Cardiac muscle cell (in vitro differentiated cells and primary cell): ENCODE results near the gene HLA-DQA1. TPM values are rescaled to one million over a fixed set of nuclear protein-coding genes. Genes with fewer than 3 reads are reported as not detected.

Experiments
- DNase-seq, 2 donors: peaks; one replicate each; pipeline versions ENCODE4 v3.0.0 to v3.0.0-alpha.2; 2010 to 2017; ENCODE audit warnings: low read depth in 1 of 2, low spot score in 1 of 2
- H3K27ac ChIP-seq: fragments of 200-600 bp; sonication (generic); 2 replicates; pipeline ENCODE4 v1.5.1; 2016
- H3K27me3 ChIP-seq: fragments of 200-600 bp; sonication (generic); 2 replicates; pipeline ENCODE4 v1.6.0; 2016; ENCODE audit warnings: control low read depth
- H3K36me3 ChIP-seq: fragments of 200-600 bp; sonication (generic); 2 replicates; pipeline ENCODE4 v1.5.1; 2016; ENCODE audit warnings: control low read depth
- H3K4me1 ChIP-seq: fragments of 200-600 bp; sonication (generic); 2 replicates; pipeline ENCODE4 v1.8.1; 2017; ENCODE audit warnings: low read depth, mild to moderate bottlenecking, mixed run types
- H3K4me3 ChIP-seq: fragments of 200-600 bp; sonication (generic); 2 replicates; pipeline ENCODE4 v1.5.1; 2016; ENCODE audit warnings: mild to moderate bottlenecking
- H3K9me3 ChIP-seq: fragments of 200-600 bp; sonication (generic); 2 replicates; pipeline ENCODE4 v1.5.1; 2017; ENCODE audit warnings: low read depth, mild to moderate bottlenecking, control low read depth
- CTCF ChIP-seq: IDR thresholded peaks from 2 replicates; pipeline ENCODE4 v1.5.1; 2012; ENCODE audit warnings: low read depth, mild to moderate bottlenecking, low read length
- polyA plus RNA-seq: library from polyadenylated mRNA; unstranded; fragments of >200 nt; fragmentation: Nextera tagmentation; extraction: Ambion mirVana; gene quantifications from 2 replicates; pipeline ENCODE4 v1.2.1, GENCODE V29; 2016
- total RNA-seq: library from RNA; depleted of rRNA; stranded (reverse); fragments of >200 nt; gene quantifications from 2 replicates; pipeline ENCODE4 v1.2.3, GENCODE V29; 2016

The HLA-DQA1 gene
- total and polyA plus RNA-seq, 2 experiments from 2014 or later = not detected

DNA sequence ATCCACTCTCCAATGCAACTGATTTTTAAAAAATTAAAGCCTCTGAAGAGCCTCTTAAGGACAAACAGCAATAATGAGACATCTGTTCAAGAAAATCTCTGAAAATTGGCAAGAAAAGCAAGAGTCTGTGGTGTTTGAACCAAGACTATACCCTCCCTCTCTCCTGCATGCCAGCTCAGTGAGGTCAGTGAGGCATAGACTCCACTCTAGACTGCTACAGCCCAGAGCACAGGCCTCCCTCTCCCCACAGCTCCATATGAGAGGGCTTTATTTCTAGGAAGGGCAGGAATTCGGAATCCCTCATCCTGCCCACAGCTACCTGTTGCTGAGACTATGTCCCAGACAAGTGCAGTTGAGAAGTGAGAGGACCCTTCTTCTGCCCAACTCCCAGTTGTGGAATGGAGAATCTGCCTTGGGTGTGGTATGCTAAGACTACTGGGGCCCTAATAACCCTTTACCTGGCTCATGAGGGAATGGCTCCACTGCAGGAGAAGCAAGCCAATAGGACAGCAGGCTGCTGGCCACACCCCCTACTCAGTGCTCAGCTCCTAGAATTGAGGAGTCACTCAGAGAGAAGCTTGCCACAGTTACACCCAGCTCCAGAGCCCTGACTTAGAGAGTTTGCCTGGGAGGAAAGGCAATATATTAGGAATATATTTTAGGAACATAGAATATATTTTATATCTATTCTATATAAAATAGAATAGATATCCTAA is 22.7 kb upstream of the HLA-DQA1 start:
- Histone ChIP-seq H3K27ac (no peak overlapping the region), H3K4me1 (no peaks in the 10 kb centered on the region), H3K9me3 (no peaks in the 10 kb centered on the region), H3K36me3 (no peaks in the 10 kb centered on the region), H3K4me3 (no peak overlapping the region), H3K27me3 (no peaks in the 10 kb centered on the region)
- TF ChIP-seq CTCF = no peak
- DNase-seq = no peak

GRCh38 chr6:32615885-32616532 is 21.2 kb upstream of the HLA-DQA1 start:
- no peak for TF ChIP-seq CTCF
- Histone ChIP-seq H3K9me3 (no peaks in the 10 kb centered on the region), H3K27ac (no peak overlapping the region), H3K27me3 (no peaks in the 10 kb centered on the region), H3K4me1 (no peaks in the 10 kb centered on the region), H3K4me3 (no peak overlapping the region), H3K36me3 (no peaks in the 10 kb centered on the region)
- no peak for DNase-seq

DNA sequence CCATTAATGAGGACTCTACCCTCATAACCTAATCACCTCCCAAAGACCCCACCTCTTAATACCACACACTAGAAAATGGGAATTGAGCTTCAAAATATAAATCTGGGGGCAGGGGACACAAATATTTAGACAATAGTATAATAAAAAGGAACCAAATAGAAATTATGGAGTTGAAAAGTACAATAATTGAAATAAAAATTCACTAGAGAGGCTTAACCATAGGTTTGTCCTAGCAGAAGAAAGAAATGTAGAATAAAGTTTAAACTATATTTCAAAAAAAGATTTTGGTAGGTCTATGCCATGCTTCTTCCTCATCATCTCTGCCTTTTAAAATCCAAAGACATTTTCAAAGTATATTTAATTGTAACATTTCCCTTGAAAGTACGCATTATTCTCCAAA is 19.5 kb upstream of the HLA-DQA1 start:
- no peak overlapping the region for H3K27ac ChIP-seq
- no peak for TF ChIP-seq CTCF
- H3K4me1 ChIP-seq = no peaks in the 10 kb centered on the region
- no peak for DNase-seq
- H3K4me3 ChIP-seq = no peak overlapping the region
- no peaks in the 10 kb centered on the region for H3K36me3 ChIP-seq
- no peaks in the 10 kb centered on the region for H3K27me3 ChIP-seq
- H3K9me3 ChIP-seq = no peaks in the 10 kb centered on the region

GRCh38 chr6:32621372-32621771 is 15.8 kb upstream of the HLA-DQA1 start:
- no peaks in the 10 kb centered on the region for H3K36me3 ChIP-seq
- H3K9me3 ChIP-seq = no peaks in the 10 kb centered on the region
- H3K27ac ChIP-seq = no peak overlapping the region
- DNase-seq = no peak
- no peak overlapping the region for H3K4me3 ChIP-seq
- TF ChIP-seq CTCF = no peak
- no peaks in the 10 kb centered on the region for H3K4me1 ChIP-seq
- H3K27me3 ChIP-seq = no peaks in the 10 kb centered on the region

DNA sequence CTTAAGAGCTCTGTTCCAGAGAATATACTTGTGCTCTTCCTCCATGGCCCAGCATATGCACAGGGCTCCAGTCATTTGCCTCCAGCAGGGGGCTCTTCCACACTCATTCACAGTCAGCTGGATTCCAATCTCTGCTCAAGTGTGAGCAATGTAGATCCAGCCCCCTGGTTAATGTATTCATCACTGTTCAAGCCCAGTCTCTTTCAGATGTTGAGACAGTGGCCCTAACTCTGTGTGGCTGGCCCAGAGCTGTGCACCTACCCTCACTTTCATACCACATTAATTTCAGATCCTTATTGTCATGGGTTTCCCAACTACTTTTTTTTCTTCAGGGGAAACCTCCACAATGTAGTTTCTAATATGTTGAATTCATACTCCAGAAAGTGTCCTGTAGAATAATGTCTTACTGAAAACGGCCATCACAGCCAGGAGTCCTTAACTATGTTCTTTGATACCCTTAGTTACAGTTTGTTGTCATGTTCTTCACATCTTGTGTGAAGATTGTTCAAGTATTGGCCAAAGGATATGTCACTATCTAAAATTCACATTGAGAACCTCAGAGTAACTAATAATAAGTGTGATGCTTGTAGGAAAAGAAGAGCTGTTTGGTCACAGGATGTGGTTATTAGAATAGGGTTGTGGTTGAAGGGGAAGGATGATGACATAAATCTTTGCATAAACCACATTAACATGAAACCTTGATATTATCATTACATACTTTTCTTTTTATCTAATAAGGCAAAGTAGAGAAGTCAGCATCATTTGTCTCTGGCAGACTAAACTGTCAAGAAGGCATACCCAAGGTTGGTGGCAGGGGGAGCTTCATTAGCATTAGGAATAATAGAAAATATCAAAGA is 14.4 kb upstream of the HLA-DQA1 start:
- Histone ChIP-seq H3K9me3 (no peaks in the 10 kb centered on the region), H3K4me1 (no peaks in the 10 kb centered on the region), H3K4me3 (no peak overlapping the region), H3K27me3 (no peaks in the 10 kb centered on the region), H3K36me3 (no peaks in the 10 kb centered on the region), H3K27ac (no peak overlapping the region)
- peak; percentile 41 for TF ChIP-seq CTCF
- DNase-seq = peak; percentile 55 to 69
